Stimulated activated CD4-positive, alpha-beta T cell treated with anti-CD3 and anti-CD28 coated beads, Interleukin-1b, Interleukin-23, amount 100 ng/mL, for 24 hours (primary cell): ENCODE data around the gene SHFL.
A peak's percentile ranks its signal among the peaks of the same experiment; 100 is the strongest.

Source experiments
- DNase-seq, 4 experiments: peaks; one replicate each; pipeline ENCODE4 v3.0.0-alpha.2; 2020; ENCODE audit warnings: low read depth in 4 of 4, low spot score in 1 of 4

SHFL gene

DNA sequence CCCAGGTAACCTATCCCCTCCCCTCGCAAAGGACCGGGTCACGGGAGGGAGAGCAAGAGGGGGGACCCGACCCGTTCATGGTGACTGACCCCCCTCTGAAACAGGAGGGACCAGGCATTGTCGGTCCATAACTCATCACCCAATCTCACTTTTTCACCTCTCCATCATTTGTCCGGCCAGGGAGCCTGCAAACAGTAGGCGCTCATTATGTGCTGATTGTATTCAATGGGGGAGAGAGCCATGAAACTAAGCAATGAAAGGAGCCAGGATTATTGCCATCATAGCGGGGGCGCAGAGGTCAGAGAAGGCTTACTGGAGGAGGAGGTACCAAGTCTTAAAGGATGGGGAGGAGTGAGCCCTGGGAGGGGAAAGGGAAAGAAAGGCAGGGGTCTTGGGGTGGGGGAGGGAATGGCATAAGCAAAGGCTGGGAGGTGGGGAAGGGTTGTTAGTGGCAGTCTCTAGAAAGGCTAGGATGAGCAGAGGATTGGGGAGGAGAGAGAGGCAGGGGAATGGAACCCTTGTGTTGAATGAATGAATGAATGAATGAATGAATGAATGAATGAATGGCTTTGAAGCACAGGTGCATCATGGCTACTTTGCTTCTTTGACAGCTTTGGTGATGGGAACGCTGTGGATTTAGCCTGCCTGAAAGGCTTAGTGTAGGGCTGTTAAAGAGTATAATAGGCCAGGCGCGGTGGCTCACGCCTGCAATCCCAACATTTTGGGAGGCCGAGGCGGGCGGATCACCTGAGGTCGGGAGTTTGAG, 1.4 kb downstream of the SHFL start:
- DNase-seq = no peak

DNA sequence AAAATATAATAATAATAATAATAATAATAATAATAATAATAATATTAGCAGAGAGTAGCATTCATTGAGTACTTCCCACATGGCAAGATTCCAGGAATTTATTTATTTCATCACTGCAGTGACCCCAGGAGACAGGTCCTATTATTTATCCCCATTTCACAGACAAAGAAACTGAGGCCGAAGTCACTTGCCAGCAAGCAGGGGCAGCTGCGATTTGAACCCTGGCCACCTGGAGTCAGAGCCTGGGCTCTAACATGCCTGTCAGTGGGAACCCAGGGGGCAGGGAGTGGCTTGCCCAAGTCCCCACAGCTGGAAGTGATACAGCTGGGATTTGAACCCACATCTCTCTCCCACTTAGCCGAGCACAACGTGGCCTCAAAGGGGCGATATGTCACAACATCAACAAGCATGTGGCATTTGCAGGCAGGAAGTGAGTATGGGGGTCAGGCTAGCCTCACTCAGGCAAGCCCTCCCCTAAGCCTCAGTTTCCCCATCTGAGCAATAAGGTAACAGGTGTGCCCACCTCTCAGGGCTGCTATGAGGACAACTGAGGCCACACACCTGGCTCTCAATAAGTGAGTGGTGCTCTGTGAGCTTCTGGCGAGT, 2.9 kb downstream of the SHFL start:
- no peak for DNase-seq

DNA sequence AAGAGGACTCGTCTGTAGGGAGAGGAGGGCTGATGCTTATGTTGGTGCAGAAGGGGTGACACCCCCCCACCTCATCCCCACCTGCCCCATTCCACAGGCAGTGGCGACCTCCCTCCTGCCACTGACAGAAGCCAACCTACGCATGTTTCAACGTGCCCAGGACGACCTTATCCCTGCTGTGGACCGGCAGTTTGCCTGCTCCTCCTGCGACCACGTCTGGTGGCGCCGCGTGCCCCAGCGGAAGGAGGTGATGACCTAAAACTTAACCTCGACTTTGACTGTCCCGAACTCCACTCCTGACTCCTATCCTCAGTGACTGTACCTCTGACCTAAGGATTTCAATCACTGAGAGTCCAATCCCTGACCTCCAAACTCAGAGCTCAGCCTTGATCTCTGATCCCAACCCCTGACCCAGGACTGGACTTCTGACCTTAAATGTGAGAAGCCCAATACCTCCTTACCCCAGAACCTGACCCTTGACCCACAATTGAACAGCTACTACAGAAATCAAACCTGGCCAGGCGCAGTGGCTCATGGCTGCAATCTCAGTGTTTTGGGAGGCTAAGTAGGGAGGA, 3.8 kb downstream of the SHFL start:
- DNase-seq = no peak

DNA sequence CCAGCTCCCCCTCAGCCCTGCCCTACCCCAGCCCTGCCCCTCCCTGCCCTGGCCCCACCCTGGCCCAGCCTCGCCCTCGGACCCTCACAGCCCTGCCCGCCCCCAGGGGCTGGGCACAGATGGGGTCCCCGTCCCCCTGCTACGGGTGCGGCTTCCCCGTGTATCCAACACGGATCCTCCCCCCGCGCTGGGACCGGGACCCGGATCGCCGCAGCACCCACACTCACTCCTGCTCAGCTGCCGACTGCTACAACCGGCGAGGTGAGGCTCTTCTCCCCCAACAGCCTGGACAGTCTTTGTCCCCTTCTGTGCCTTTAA, 5.2 kb downstream of the SHFL start:
- DNase-seq = no peak

DNA sequence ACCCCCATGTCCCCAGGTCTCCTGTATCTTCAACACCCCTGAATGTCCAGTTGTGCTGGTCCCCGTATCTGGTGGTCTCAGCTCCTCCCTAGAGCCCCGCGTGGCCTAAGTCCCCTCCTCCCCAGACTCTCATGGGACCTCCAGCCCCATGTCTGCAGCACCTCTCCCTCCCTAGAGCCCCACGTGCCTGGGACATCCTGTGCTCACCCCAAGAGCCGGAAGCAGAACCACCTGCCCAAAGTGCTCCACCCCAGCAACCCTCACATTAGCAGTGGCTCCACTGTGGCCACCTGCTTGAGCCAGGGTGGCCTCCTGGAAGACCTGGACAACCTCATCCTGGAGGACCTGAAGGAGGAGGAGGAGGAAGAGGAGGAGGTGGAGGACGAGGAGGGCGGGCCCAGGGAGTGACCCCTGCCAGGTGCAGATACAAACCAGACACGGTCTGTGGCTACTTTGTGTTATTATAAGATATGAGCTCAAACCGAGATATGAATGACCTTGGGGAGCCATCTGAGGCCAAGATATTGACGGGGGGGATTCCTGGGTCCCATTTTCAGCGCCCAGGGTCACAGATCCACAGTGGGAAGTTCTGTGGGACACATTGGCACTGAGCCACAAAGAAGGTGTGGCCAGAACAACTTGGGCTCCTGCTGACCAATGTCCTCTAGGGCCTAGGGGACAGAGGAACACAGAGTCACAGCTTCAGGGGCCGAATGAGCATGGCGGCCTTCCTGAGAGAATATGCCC, 6.0 kb downstream of the SHFL start:
- no peak for DNase-seq

DNA sequence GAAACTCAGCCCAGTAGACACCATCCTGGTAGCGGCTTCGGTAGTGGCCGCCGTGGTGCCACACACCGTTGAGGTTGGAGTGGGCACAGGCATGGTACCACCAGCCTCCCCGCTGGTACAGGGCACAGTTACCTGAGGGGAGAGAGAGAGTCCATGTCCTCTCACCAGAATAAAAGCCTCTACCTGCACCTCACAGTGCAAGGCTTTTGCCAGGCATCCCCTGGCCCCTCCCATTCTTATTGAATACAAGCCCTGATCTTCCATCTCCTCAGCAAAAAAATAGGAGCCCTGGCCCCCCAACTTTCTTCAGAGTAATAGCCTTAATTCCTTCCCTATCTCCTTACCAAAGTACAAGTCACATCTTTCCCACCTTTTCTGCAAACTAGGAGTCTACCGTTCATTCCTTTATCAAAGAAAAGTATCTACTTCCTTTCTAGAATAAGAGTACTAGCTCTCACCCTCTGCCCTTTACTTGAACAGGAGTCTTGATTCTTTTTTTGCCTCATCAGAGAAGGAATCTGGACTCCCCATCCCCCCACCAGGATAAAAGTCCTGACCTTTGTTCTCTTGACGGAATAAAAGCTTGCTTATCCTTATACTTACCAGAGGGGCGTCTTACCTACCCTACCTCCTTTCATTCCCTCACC, 6.7 kb downstream of the SHFL start:
- no peak for DNase-seq

DNA sequence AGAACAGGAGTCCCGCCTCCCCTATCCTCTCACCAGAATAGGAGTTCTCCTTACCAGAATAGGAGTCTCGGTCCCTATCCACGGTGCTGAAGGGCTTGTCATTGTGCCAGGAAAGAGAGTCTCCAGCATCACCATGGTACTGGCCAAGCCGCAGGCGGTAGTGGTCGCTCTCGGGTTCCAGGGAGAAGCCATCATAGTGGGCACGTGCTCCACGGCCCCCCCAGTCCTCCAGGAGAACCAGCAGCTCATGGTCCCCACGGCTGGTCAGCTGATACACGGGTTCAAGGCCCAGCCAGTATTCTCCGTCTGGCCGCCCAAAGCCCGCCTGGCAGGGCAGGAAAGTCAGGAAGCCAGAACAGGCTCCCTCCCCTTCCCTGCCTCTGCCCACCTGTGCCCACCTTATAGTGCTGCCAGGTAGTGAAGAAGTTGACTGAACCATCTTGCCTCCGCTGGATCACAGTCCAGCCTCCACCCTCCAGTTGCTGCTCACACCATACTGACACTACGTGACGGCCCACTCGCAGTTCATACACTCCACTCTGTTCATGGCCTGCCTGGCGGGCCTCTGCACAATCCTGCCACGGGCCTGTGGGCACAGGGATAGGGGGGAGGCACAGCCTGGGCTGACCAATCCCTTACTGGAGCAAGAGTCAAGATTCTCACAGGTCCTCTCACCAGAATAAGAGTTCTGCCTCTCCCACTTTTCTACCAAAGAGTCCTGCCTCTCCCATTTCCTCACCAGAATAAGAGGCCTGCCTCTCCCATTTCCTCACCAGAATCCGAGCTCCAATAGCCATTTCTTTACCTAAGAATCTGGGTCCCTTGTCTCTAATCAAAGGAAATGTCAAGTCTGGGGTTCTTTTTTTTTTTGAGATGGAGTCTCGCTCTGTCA, 7.4 kb downstream of the SHFL start:
- no peak for DNase-seq

DNA sequence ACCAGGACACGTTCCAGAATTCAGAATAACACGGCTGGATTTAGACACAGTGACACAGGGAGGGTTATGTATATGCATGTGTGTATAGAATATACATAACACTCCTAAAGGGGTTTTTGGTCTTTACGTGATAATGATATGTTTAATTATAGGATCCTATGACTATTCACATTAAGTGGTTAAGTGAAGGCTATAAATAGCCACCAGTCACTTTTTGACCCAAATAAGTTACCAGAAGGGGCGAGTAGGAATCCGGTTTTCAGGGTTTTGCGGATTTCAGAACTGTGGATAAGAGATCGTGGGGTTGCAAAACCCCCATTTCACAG, 9.5 kb downstream of the SHFL start:
- no peak for DNase-seq

DNA sequence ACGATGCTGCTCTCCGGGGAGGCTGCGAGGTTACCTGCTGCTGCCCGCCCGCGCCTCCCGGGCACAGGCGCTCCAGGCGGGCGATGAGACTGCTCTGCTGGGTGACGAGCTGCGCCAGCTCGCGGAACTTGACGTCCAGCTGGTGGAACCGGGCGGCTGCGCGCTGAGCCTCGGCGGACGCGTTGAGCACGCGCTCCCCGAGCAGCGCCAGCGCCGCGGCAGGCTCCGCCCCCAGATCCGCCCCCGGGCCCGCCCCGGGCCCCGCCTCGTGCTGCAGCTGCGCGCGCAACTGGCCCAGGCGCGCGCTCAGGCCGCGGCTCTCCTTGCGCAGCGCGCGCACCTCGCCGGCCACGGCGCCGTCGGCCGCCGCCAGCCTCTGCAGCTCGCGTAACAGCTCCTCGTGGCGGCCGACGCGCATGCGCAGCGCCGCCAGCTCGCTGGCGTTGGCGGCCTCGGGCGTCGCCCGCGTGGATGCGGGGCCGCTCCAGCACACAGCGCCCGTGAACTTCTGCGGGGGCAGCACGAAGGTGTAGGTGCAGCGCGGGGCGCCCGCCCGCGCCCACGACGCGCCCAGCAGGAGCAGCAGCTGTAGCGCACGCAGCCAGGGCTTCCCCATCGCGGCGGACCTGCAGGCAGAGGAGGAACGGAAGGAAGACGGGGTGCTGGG, 10.0 kb downstream of the SHFL start:
- peak; percentile 67 to 79 (median 78) for DNase-seq

DNA sequence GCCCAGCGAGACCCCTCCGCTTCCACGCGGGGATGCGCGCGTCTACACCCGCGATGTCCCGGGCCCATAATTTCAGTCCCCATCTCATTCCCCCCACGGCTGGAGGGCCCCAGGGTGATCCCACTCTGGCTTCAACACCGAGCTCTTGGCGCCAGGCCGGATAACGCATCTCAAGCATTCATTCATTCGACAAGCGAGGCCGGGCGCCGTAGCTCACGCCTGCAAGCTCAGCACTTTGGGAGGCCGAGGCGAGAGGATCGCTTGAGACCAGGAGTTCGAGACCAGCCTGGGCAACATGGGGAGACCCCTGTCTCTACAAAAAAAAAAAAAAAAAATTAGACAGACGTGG, 10.5 kb downstream of the SHFL start:
- no peak for DNase-seq

DNA sequence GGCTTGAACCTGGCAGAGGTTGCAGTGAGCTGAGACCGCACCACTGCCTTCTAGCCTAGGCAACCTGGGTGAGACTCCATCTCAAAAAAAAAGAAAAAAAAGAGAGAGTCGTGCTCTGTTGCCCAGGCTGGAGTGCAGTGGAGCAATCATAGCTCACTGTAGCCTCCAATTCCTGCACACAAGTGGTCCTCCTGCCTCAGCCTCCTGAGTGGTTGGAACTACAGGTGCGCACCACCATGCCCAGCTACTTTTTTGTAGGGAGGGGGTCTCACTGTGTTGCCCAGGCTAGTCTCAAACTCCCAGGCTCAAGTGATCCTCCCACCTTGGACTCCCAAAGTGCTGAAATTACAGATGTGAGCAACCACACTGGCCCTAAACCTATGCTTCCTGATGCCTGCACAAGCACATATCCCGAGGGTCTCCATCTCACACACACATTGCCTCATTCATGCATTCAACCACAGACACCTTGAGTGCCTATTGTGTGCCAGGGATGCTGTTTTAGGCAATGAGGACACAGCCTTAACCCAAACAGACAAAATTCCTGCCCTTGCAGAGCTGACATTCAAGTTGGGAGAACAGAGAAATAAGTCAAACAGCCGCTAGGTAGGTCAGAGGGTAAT, 14.2 kb downstream of the SHFL start:
- DNase-seq = no peak

DNA sequence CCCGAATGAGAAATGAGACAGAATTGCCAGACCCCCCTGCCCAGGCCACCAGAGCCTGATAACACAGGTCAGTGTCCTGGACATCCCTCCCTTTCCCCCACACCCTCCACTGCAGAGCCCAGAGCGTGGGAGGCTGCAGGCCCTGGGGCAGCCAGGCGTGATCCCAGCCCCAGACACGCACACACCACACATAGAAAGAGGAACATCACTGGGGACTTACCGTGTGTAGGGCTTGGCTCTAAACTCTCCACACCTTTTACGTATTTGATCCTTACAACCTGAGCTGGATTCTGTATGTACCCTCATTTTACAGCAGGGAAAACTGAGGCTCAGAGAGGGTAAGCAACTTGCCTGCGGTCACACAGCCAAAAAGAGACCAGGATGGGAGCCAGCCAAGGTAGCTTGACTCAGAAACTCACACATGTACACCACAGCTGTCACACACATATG, 16.7 kb downstream of the SHFL start:
- no peak for DNase-seq

DNA sequence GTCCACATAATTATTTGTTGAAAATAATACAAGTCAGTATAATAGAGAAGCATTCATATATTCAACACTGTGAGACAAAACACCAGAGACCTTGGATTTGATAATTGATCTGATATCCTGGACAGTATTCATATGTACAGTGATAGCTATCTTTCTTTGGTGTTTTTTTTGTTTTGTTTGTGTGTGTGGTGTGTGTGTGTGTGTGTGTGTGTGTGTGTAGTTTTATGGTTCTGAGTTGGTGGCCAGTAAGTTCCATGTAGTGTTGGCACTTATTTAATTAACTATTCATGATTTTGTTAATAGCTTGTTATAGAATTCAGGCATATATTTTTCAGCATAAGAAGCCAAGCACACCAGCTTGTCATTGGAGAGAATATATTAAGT, 18.0 kb downstream of the SHFL start:
- DNase-seq = no peak

DNA sequence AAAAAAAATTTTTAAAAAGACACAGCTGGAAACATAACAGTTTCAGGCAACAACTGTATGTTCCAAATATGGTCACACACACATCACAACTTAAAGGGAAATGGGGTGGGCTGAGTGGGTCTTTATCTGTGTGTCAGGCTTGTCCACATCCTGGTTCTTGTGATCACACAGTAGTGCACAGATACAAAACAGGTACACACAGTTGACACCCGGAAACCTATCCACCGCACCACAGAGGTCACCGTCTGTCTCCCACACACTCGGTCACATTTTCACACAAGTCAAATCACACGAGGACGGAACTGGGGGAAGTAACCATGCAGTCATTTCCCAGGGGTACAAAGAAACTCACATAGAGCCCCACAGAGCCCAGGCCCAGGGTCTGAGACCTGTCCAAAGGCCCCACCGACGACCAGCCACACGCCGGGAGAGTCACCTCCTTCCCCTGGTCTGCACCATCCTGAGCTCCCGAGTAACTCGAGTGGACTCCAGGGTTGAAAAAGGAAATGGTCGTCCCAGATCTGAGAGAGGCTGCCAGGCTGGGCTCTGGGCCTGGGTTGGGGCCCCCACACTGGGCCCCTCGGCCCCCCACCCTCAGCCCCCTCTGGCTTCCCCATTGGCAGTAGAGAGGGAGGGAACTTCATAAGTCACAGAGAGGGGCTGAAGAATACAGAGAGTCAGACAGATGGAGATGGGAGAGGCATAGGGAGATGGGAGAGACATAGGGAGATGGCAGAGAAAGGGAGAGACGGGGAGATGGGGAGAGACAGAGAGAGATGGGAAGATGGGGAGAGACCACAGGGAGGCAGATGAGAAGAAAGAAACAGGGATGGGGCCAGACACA, 18.8 kb downstream of the SHFL start:
- peak in 1 of 4 experiments; percentile 70 for DNase-seq

DNA sequence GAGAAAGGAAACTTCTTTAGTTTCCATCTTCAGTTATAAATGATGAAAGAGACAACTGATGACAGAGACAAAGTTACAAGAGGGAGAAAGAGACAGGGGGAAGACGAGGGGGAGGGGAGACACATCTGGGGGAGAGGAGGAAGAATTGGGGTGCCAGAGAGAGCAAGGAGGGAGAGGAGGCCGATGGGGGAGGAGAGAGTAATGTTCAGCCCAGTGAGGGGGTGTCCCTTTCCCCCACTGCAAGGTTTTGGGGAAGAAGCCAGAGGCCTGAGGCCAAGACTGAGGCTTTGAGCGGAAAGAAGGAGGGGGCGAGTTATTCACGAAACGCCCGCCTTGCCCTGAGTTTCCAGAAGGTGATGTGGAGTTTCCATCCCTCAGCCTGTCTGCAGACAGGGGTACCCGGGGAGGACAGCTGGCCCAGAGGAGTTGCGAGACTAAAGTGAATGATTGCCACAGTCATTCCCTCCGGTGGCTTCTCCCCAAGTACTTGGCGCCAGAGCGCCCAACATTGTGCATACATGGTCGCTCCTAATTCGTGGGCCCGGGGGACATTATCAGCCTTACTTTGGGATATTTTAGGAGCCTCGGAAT, 19.5 kb downstream of the SHFL start:
- peak in 3 of 4 experiments; percentile 69 to 82 (median 72) for DNase-seq

DNA sequence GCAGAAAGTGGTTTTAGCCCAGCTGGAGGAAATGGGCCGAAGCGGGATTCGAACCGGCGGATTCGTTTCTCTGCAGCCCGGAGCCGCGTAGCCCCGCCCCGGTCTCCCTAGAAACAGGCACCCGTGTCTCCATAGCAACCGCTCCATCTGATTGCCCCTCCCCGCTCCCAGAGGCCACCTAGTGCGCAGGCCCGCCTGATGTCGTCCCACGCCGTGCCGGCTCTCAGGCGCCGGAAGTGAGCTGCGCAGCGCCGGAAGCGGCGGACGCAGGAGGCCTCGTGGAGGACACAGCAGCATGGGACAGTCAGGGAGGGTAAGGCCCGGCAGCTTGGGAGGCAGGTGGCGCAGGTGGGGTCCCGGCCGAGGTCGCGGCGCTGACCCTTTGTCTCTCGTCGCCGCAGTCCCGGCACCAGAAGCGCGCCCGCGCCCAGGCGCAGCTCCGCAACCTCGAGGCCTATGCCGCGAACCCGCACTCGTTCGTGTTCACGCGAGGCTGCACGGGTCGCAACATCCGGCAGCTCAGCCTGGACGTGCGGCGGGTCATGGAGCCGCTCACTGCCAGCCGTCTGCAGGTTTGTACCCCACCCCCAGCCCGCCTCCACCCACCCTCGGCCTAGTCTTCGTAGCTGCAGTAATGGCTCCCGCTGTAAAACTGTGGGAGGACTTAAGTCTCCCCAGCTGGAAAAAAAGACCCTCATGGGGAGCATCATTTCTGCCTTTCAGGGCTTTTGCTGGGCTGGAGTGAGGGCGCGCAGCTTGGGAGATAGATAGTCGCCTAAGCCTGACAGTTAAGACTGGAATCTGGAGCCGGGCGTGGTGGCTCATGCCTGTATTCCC, 20.2 kb downstream of the SHFL start, which contains the start of gene PPAN:
PPAN (plus strand) TSS at position 263 of the 837 bp plus-strand sequence; CDS start at position 296, 33 bp downstream.
- peak; percentile 95 to 97 (median 96) for DNase-seq

DNA sequence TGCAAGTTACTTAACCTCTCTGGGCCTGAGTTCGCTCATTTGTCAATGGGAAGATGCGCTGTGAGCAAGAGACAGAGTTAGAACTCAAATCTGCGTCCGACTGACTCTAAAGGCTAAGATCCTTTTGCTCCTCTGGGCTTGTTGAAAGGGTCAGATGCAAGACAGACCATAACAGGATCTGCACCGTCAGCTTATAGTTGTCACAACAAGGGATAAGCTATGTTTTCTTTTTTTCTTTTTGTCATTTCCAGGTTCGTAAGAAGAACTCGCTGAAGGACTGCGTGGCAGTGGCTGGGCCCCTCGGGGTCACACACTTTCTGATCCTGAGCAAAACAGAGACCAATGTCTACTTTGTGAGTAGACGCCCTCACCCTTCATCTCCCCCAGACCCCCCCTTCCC, 21.1 kb downstream of the SHFL start:
- DNase-seq = no peak
